Kidney epithelial cell (primary cell): ENCODE measurements around the gene SLC4A4. TPM values are rescaled to one million over a fixed set of nuclear protein-coding genes. Genes with fewer than 3 reads are reported as not detected.

ENCODE experiments used
- DNase-seq: peaks from one replicate; pipeline ENCODE4 v3.0.0-alpha.2; 2010; ENCODE audit warnings: low read depth
- H3K27me3 ChIP-seq: 2 replicates; pipeline ENCODE4 v1.6.0; 2011; ENCODE audit warnings: low read length; ENCODE audit not compliant: control insufficient read depth, insufficient read depth
- H3K36me3 ChIP-seq: 2 replicates; pipeline ENCODE4 v1.5.1; 2011; ENCODE audit warnings: low read length; ENCODE audit not compliant: control insufficient read depth, insufficient read depth
- H3K4me3 ChIP-seq: 2 replicates; pipeline ENCODE4 v1.5.1; 2011; ENCODE audit warnings: low read depth, mild to moderate bottlenecking, control low read depth, low read length
- total RNA-seq: library from RNA; depleted of rRNA; stranded (reverse); fragments of >200 nt; gene quantifications from 2 replicates; pipeline ENCODE4 v1.2.3, GENCODE V29; 2015
- TF ChIP-seq, protein P1 (sequence below): IDR thresholded peaks from 2 replicates; pipeline ENCODE4 v1.5.1; 2011; ENCODE audit warnings: mild to moderate bottlenecking, moderate library complexity, low read length, control low read depth, inconsistent platforms; ENCODE audit not compliant: insufficient read depth, poor library complexity, severe bottlenecking

Gene SLC4A4
- total RNA-seq, 1 donor from 2014 or later: 2.7 TPM

DNA sequence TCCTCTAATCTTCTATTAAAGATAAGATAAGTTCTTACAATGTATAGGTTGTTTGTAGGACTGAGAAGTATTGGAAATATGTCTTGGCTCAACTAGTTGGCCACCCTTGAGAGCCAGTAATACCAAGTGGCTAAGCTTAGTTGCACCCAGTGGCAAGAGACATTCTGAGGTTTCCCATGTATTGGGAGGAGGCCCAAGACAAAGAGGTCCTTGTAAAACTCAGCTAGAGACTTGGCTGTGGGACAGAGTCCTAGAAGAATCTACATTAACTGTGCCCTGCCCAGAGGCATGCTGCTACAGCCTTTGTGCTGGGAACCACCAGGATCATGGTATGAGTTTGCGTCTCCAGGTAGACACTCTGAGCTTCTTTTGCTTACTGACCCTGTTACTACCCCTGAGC is 41.9 kb upstream of the SLC4A4 start:
- no peak overlapping the region for H3K4me3 ChIP-seq
- DNase-seq: no peak
- TF ChIP-seq, protein P1, sequence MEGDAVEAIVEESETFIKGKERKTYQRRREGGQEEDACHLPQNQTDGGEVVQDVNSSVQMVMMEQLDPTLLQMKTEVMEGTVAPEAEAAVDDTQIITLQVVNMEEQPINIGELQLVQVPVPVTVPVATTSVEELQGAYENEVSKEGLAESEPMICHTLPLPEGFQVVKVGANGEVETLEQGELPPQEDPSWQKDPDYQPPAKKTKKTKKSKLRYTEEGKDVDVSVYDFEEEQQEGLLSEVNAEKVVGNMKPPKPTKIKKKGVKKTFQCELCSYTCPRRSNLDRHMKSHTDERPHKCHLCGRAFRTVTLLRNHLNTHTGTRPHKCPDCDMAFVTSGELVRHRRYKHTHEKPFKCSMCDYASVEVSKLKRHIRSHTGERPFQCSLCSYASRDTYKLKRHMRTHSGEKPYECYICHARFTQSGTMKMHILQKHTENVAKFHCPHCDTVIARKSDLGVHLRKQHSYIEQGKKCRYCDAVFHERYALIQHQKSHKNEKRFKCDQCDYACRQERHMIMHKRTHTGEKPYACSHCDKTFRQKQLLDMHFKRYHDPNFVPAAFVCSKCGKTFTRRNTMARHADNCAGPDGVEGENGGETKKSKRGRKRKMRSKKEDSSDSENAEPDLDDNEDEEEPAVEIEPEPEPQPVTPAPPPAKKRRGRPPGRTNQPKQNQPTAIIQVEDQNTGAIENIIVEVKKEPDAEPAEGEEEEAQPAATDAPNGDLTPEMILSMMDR: no peak
- no peaks in the 10 kb centered on the region for H3K27me3 ChIP-seq
- no peaks in the 10 kb centered on the region for H3K36me3 ChIP-seq

DNA sequence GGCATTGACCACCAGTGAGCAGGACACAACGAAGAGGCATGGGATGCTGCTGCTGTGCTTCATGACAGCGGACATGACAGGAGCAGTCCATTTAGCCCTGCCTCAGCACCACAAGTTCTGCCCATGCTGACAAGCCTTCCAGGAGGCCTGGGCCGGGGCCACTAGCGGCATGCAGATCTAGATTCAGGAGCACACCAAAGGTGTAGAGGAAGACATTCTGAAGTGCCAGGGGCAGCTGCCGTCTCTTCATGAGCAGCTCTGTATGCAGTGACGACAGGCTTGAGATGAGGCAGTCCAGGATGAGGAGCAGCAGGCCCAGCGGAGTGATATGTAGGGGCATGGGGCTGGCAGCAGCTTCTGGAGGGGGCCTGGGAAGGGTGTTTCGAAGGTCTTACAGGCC is 38.5 kb upstream of the SLC4A4 start:
- no peaks in the 10 kb centered on the region for H3K27me3 ChIP-seq
- H3K36me3 ChIP-seq: no peaks in the 10 kb centered on the region
- no peak overlapping the region for H3K4me3 ChIP-seq
- DNase-seq: no peak
- TF ChIP-seq, protein P1: no peak

DNA sequence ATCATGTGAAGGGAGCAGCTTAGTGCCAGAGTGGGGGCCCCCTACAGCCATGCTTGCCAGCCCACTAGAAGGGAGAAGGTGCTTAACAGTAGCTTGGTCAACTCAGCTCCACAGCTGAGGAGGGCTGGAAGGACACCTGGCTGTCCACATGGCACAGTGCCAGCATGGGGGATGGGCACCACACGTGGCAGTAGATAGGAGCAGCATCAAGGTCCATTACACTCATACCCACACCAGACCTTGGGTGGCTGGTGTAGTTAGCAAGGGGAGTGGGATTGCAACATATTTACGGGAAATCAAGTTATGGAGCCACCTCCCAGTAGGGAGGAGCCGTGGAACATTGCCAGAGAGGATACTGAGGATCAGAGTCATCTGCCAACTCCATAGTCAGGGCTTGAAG is 37.9 kb upstream of the SLC4A4 start:
- no peak for DNase-seq
- Histone ChIP-seq H3K27me3 (no peaks in the 10 kb centered on the region), H3K4me3 (no peak overlapping the region), H3K36me3 (no peaks in the 10 kb centered on the region)
- TF ChIP-seq, protein P1: no peak

DNA sequence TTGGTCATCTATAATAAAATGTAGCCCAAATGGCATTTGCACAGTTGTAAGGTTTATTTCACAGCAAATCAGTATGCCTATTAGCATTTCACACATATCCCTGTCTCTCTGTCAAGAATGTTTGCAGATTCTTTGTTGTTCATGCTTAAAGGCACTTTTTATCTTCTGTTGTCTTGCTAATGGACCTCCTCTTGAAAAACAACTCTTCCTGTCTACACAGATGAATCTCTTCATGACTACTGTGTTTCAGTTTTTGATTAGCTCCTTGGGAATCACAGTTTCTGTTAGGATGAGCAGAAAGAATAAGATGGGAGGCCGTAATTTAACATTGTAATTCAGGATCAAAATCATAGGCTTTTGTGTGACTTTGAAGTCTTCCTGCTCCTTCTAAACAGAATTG is 35.5 kb upstream of the SLC4A4 start:
- Histone ChIP-seq H3K36me3 (no peaks in the 10 kb centered on the region), H3K4me3 (no peak overlapping the region), H3K27me3 (no peaks in the 10 kb centered on the region)
- TF ChIP-seq, protein P1: no peak
- DNase-seq: no peak

DNA sequence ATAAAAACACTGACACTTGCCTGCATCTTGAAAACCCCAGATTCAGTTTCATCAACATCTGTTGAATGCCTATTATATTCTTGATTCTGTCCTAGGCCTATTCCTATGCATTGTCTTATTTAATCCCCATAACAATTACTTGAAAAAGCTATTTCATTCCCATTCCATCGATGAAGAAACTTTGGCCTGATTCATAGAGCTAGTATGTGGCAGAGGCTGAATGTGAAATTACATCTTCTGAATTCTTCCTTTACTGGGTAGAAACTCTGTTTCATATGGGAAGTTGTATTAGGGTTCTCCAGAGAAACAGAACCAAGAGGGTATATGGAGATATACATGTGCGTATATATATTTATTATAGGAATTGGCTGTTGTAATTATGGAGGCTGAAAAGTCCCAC is 35.0 kb upstream of the SLC4A4 start:
- no peak overlapping the region for H3K4me3 ChIP-seq
- DNase-seq: no peak
- TF ChIP-seq, protein P1: no peak
- no peaks in the 10 kb centered on the region for H3K36me3 ChIP-seq
- H3K27me3 ChIP-seq: no peaks in the 10 kb centered on the region

DNA sequence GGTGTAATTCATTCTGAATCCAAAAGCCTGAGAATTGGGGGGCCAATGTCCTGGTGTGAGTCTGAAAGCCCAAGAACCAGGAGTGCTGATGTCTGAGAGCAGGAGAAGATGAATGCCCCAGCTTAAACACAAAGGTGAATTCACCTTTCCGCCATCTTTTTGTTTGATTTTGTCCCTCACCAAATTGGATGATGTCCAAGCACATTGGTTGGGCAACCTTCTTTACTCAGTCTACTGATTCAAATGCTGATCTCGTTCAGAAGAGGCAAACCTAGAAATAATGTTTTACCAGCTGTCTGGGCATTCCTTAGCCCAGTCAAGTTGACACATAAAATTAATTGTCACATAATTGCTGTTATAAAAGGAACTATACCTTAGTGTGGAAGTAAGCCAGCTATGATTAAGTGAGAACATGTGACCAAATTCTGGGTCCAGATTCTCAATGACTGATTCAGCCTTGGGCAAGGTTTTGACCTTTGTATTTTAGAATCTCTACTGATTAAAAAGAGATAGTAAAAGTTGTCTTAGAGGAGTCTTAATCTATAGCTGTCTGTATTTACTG is 34.5 kb upstream of the SLC4A4 start:
- no peaks in the 10 kb centered on the region for H3K36me3 ChIP-seq
- DNase-seq: no peak
- TF ChIP-seq, protein P1: no peak

More for the DNA sequence above, 34.5 kb upstream of the SLC4A4 start:
- no peak overlapping the region for H3K4me3 ChIP-seq
- H3K27me3 ChIP-seq: no peaks in the 10 kb centered on the region
